ENCODE measurements around the gene ITGB3.

GRCh38 chr17:47214931-47215330, 38.7 kb upstream of the ITGB3 start:
- TF ChIP-seq CTCF (IDR thresholded peaks at IDR 0.05; ENCODE audit: low read depth, low read length) (no peak), EZH2phosphoT487 (IDR thresholded peaks at IDR 0.05; ENCODE audit: low read depth) (no peak)
